ENCODE measurements around the gene TMEM163. TPM values are rescaled to one million over a fixed set of nuclear protein-coding genes. Genes with fewer than 3 reads are reported as not detected.

TMEM163 gene
- polyA plus RNA-seq, 3 donors, result 0.01 TPM; not detected in 2

- Histone ChIP-seq H3K9ac (ENCODE audit: insufficient read depth, low read length, poor library complexity, severe bottlenecking) (no peak overlapping the region), H3K4me1 (ENCODE audit: control insufficient read depth in 1 of 2, insufficient read depth in 2 of 2, low read length in 2 of 2) (no peaks in the 10 kb centered on the region), H3K27me3 (ENCODE audit: control insufficient read depth in 2 of 2, insufficient read depth in 2 of 2, low read length in 2 of 2) (no peaks in the 10 kb centered on the region), H3K9me3 (replicated peaks in 1 of 2; ENCODE audit: control insufficient read depth in 1 of 2, insufficient read depth in 1 of 2, low read length in 2 of 2) (no peaks in the 10 kb centered on the region), H3K27ac (ENCODE audit: low read depth in 1 of 2, low read length in 2 of 2) (no peak overlapping the region), H3K36me3 (replicated peaks in 1 of 2; ENCODE audit: control insufficient read depth in 1 of 2, insufficient read depth in 2 of 2, low read length in 2 of 2) (no peaks in the 10 kb centered on the region), H3K4me2 (replicated peaks; ENCODE audit: extremely low read depth, low read length, poor library complexity, severe bottlenecking) (no peak overlapping the region), H3K79me2 (ENCODE audit: insufficient read depth, low read length) (no peaks in the 10 kb centered on the region), H2AFZ (ENCODE audit: insufficient read depth, low read depth, low read length, poor library complexity, severe bottlenecking) (no peak overlapping the region), H3K4me3 (replicated peaks in 1 of 3; ENCODE audit: low read depth in 2 of 3, low read length in 3 of 3) (no peak overlapping the region), H4K20me1 (ENCODE audit: insufficient read depth, low read length) (no peaks in the 10 kb centered on the region)
- Mint-ChIP-seq H3K36me3 (no peaks in the 10 kb centered on the region), H3K4me1 (no peaks in the 10 kb centered on the region), H3K4me3 (no peak overlapping the region), H3K9me3 (no peaks in the 10 kb centered on the region), H3K27me3 (ENCODE audit: low read depth in 3 of 3) (peaks cover 0 to under 1% (median 0%) of the 10 kb centered on the region in 3 donors), H3K27ac (peak overlapping the region in 1 of 7 donors; percentile 14)
- intact Hi-C loops (cut with micrococcal nuclease), result no loop called here
- 100% methylated on average over 3 of the region's 3 CpGs for WGBS (ENCODE audit: insufficient coverage)
- no peak for DNase-seq
- no peak for TF ChIP-seq CTCF (IDR thresholded peaks at IDR 0.05)
These were observed 32.8 kb downstream of the TMEM163 start for GRCh38 chr2:134685967-134686366.

- intact Hi-C loops (cut with micrococcal nuclease), result no loop called here
- peaks cover 9% of the 10 kb centered on the region for H3K4me1 Mint-ChIP-seq
These were observed 35.2 kb downstream of the TMEM163 start for GRCh38 chr2:134683561-134684112.

More at GRCh38 chr2:134683561-134684112, 35.2 kb downstream of the TMEM163 start:
- H3K4me1 ChIP-seq (ENCODE audit: control insufficient read depth in 1 of 2, insufficient read depth in 2 of 2, low read length in 2 of 2), result peaks cover 0 to 8% of the 10 kb centered on the region in 2 donors
- no peaks in the 10 kb centered on the region for H4K20me1 ChIP-seq (ENCODE audit: insufficient read depth, low read length)
- no peaks in the 10 kb centered on the region for H3K27me3 ChIP-seq (ENCODE audit: control insufficient read depth in 2 of 2, insufficient read depth in 2 of 2, low read length in 2 of 2)
- no peak overlapping the region for H3K9ac ChIP-seq (ENCODE audit: insufficient read depth, low read length, poor library complexity, severe bottlenecking)
- WGBS (ENCODE audit: insufficient coverage), result 33% methylated on average over 1 of the region's 2 CpGs
- H2AFZ ChIP-seq (ENCODE audit: insufficient read depth, low read depth, low read length, poor library complexity, severe bottlenecking), result no peak overlapping the region
- Mint-ChIP-seq H3K27me3 (ENCODE audit: low read depth in 3 of 3) (peaks cover 0 to 2% (median 0%) of the 10 kb centered on the region in 3 donors), H3K27ac (no peak overlapping the region), H3K4me3 (no peak overlapping the region), H3K36me3 (no peaks in the 10 kb centered on the region), H3K9me3 (peaks cover 0 to 3% (median 0%) of the 10 kb centered on the region in 7 donors)
- no peaks in the 10 kb centered on the region for H3K79me2 ChIP-seq (ENCODE audit: insufficient read depth, low read length)
- no peak overlapping the region for H3K27ac ChIP-seq (ENCODE audit: low read depth in 1 of 2, low read length in 2 of 2)
- H3K36me3 ChIP-seq (replicated peaks in 1 of 2; ENCODE audit: control insufficient read depth in 1 of 2, insufficient read depth in 2 of 2, low read length in 2 of 2), result no peaks in the 10 kb centered on the region
- TF ChIP-seq CTCF (IDR thresholded peaks at IDR 0.05), result no peak
- H3K4me3 ChIP-seq (replicated peaks in 1 of 3; ENCODE audit: low read depth in 2 of 3, low read length in 3 of 3), result no peak overlapping the region
- no peaks in the 10 kb centered on the region for H3K9me3 ChIP-seq (replicated peaks in 1 of 2; ENCODE audit: control insufficient read depth in 1 of 2, insufficient read depth in 1 of 2, low read length in 2 of 2)
- H3K4me2 ChIP-seq (replicated peaks; ENCODE audit: extremely low read depth, low read length, poor library complexity, severe bottlenecking), result no peak overlapping the region
- DNase-seq, result peak in 2 of 3 donors; percentile 40 to 67
